B cell (primary cell): ENCODE data around the gene KRT75.

Experiments
- CTCF ChIP-seq: fragments of 200-600 bp; IDR thresholded peaks from one replicate; pipeline ENCODE4 v1.8.0; 2022; ENCODE audit warnings: antibody characterized with exemption, mild to moderate bottlenecking
- EZH2 ChIP-seq: IDR thresholded peaks from 2 replicates; pipeline ENCODE4 v1.6.1; 2012; ENCODE audit warnings: borderline replicate concordance, low read depth, mild to moderate bottlenecking, moderate library complexity, low read length; ENCODE audit not compliant: insufficient read depth, poor library complexity, severe bottlenecking

DNA sequence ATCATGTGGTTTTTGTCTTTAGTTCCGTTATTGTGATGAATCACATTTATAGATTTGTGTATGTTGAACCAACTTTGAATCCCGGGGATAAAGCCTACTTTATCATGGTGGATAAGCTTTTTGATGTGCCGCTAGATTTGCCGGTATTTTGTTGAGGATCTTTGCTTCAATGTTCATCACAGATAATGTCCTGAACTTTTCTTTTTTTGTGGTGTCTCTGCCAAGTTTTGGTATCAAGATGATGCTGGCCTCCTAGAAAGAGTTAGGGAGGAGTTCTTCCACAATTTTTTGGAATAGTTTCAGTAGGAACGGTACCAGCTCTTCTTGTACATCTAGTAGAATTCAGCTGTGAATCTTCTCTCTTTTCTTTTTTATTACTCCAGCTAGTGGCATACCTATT is 24.7 kb upstream of the KRT75 start:
- TF ChIP-seq CTCF (no peak), EZH2 (no peak)
